ENCODE measurements around the gene PM20D1.

DNA sequence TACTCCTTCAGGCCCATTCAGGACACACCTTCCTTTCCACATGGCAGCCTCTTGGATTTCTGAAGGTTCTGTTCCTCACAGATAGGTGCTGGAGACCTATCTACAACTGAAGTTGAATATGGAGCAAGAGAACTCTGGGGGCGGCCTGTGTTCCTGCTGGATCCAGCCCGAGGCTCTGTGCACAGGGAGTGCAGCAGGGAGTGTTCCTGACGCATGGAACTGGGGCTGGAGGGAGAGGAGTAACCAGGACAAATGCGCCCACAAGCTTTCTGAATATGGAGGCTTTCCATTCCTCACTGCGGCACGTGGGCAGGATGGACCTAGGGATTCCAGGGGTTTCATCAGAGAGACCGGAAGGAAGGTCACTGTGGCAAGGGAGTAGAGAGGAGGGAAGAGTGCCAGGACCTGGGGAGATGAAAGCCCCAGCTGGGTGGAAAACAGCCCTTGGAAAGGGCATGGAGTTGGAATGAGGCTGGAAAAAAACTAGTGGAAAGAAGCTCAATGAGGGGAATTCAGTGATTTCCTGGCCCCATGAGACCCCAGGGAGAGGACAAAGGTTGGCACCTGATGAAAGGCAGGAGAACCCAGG is 12.5 kb downstream of the PM20D1 start:
- TF ChIP-seq, protein P1, sequence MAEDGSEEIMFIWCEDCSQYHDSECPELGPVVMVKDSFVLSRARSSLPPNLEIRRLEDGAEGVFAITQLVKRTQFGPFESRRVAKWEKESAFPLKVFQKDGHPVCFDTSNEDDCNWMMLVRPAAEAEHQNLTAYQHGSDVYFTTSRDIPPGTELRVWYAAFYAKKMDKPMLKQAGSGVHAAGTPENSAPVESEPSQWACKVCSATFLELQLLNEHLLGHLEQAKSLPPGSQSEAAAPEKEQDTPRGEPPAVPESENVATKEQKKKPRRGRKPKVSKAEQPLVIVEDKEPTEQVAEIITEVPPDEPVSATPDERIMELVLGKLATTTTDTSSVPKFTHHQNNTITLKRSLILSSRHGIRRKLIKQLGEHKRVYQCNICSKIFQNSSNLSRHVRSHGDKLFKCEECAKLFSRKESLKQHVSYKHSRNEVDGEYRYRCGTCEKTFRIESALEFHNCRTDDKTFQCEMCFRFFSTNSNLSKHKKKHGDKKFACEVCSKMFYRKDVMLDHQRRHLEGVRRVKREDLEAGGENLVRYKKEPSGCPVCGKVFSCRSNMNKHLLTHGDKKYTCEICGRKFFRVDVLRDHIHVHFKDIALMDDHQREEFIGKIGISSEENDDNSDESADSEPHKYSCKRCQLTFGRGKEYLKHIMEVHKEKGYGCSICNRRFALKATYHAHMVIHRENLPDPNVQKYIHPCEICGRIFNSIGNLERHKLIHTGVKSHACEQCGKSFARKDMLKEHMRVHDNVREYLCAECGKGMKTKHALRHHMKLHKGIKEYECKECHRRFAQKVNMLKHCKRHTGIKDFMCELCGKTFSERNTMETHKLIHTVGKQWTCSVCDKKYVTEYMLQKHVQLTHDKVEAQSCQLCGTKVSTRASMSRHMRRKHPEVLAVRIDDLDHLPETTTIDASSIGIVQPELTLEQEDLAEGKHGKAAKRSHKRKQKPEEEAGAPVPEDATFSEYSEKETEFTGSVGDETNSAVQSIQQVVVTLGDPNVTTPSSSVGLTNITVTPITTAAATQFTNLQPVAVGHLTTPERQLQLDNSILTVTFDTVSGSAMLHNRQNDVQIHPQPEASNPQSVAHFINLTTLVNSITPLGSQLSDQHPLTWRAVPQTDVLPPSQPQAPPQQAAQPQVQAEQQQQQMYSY (CRISPR knock-in tag; IDR thresholded peaks at IDR 0.05): no peak
- TF ChIP-seq, protein P2, sequence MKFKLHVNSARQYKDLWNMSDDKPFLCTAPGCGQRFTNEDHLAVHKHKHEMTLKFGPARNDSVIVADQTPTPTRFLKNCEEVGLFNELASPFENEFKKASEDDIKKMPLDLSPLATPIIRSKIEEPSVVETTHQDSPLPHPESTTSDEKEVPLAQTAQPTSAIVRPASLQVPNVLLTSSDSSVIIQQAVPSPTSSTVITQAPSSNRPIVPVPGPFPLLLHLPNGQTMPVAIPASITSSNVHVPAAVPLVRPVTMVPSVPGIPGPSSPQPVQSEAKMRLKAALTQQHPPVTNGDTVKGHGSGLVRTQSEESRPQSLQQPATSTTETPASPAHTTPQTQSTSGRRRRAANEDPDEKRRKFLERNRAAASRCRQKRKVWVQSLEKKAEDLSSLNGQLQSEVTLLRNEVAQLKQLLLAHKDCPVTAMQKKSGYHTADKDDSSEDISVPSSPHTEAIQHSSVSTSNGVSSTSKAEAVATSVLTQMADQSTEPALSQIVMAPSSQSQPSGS (CRISPR knock-in tag; IDR thresholded peaks at IDR 0.05; ENCODE audit: borderline replicate concordance, low read depth): no peak

Measured in WTC11 (cell line).